Prostate gland (tissue), 2 donors: ENCODE results near the gene C2CD4B. TPM values are rescaled to one million over a fixed set of nuclear protein-coding genes. Genes with fewer than 3 reads are reported as not detected.

Source experiments
- DNase-seq: peaks from one replicate; pipeline ENCODE4 v3.0.0-alpha.2; 2019; ENCODE audit warnings: low spot score
- H3K27ac ChIP-seq, 2 donors: fragments of 200-600 bp; sonication (generic); 2 replicates each; pipeline ENCODE4 v1.5.1; 2017 to 2019
- H3K27me3 ChIP-seq: fragments of 200-600 bp; sonication (generic); replicated peaks from 2 replicates; pipeline ENCODE4 v1.5.1; 2019; ENCODE audit not compliant: insufficient read depth
- H3K36me3 ChIP-seq, 2 donors: fragments of 200-600 bp; sonication (generic); 1 replicate in 1 of 2; 2 replicates in 1 of 2; pipeline versions ENCODE4 v1.5.1 to v1.8.1; 2017 to 2019
- H3K4me1 ChIP-seq: fragments of 200-600 bp; sonication (generic); replicated peaks from 2 replicates; pipeline ENCODE4 v1.5.1; 2019
- H3K4me3 ChIP-seq, 2 donors: fragments of 200-600 bp; sonication (generic); 2 replicates each; pipeline ENCODE4 v1.5.1; 2017 to 2019
- H3K9me3 ChIP-seq: fragments of 200-600 bp; sonication (generic); 2 replicates; pipeline ENCODE4 v1.5.1; 2017
- CTCF ChIP-seq, 4 experiments: fragments of 200-600 bp in 2 of 4; fragments of 450-650 bp in 2 of 4; sonication (generic) in 2 of 4; IDR thresholded peaks; 1 replicate in 3 of 4; 2 replicates in 1 of 4; pipeline ENCODE4 v1.5.1; 2016 to 2019; ENCODE audit warnings: antibody characterized with exemption in 4 of 4, mild to moderate bottlenecking in 2 of 4, moderate library complexity in 2 of 4
- POLR2A ChIP-seq: fragments of 450-650 bp; IDR thresholded peaks from one replicate; pipeline ENCODE4 v1.6.1; 2016; ENCODE audit warnings: antibody characterized with exemption, mild to moderate bottlenecking
- POLR2AphosphoS5 ChIP-seq: sonication (generic); formaldehyde crosslinking; IDR thresholded peaks from one replicate; pipeline ENCODE4 v1.6.1; 2017; ENCODE audit warnings: antibody characterized with exemption
- WGBS: methylation state at CpG from one replicate; pipeline ENCODE4 v1.1.5; 2018; 5-methylcytosine and 5-hydroxymethylcytosine counted together
- intact Hi-C: fragments of 100-400 bp; cut with DNase I; formaldehyde crosslinking; loops from one replicate; pipeline ENCODE4 v1.14.2; 2022
- total RNA-seq, 2 donors: library from RNA; depleted of rRNA; stranded (reverse); fragments of >200 nt; gene quantifications; one replicate each; pipeline ENCODE4 v1.1.0, GENCODE V29; 2016

Gene C2CD4B
- total RNA-seq, 2 donors from 2014 or later: 1.2 to 3.2 TPM

- H3K27ac ChIP-seq: no peak overlapping the region
- peaks cover 3% of the 10 kb centered on the region for H3K4me1 ChIP-seq
- DNase-seq: no peak
- intact Hi-C loops: no loop called here
- H3K36me3 ChIP-seq: no peaks in the 10 kb centered on the region
- 98% methylated on average over 5 of the region's 5 CpGs for WGBS
- H3K4me3 ChIP-seq: no peak overlapping the region
- no peaks in the 10 kb centered on the region for H3K27me3 ChIP-seq
- H3K9me3 ChIP-seq: no peaks in the 10 kb centered on the region
- no peak for TF ChIP-seq POLR2AphosphoS5
- no peak for TF ChIP-seq POLR2A
- no peak for TF ChIP-seq CTCF (IDR thresholded peaks at IDR 0.05)
These were observed 44.3 kb downstream of the C2CD4B start for GRCh38 chr15:62120776-62121175.

GRCh38 chr15:62119874-62120273 lies 45.2 kb downstream of the C2CD4B start:
- no peaks in the 10 kb centered on the region for H3K27me3 ChIP-seq
- TF ChIP-seq POLR2A (no peak), CTCF (IDR thresholded peaks at IDR 0.05) (no peak), POLR2AphosphoS5 (no peak)
- H3K36me3 ChIP-seq: no peaks in the 10 kb centered on the region
- intact Hi-C loops: no loop called here
- no peak for DNase-seq
- H3K9me3 ChIP-seq: no peaks in the 10 kb centered on the region
- WGBS: 95% methylated on average over 3 of the region's 3 CpGs
- H3K4me1 ChIP-seq: peaks cover 3% of the 10 kb centered on the region
- H3K4me3 ChIP-seq: no peak overlapping the region
- no peak overlapping the region for H3K27ac ChIP-seq

GRCh38 chr15:62119227-62119864 lies 45.7 kb downstream of the C2CD4B start:
- WGBS: 50% methylated on average over 7 of the region's 7 CpGs
- Histone ChIP-seq H3K4me3 (no peak overlapping the region), H3K4me1 (no peaks in the 10 kb centered on the region), H3K9me3 (no peaks in the 10 kb centered on the region), H3K27ac (peak overlapping the region in 1 of 2 donors; percentile 20), H3K36me3 (no peaks in the 10 kb centered on the region), H3K27me3 (no peaks in the 10 kb centered on the region)
- peak; percentile 64 for TF ChIP-seq POLR2AphosphoS5
- TF ChIP-seq CTCF (IDR thresholded peaks at IDR 0.05): no peak
- TF ChIP-seq POLR2A: no peak
- DNase-seq: no peak
- intact Hi-C loops: no loop called here

GRCh38 chr15:62118520-62119226 lies 46.4 kb downstream of the C2CD4B start:
- Histone ChIP-seq H3K9me3 (no peaks in the 10 kb centered on the region), H3K4me3 (no peak overlapping the region), H3K4me1 (no peaks in the 10 kb centered on the region), H3K27me3 (no peaks in the 10 kb centered on the region), H3K27ac (peak overlapping the region in 1 of 2 donors; percentile 20), H3K36me3 (no peaks in the 10 kb centered on the region)
- TF ChIP-seq POLR2A: no peak
- 82% methylated on average over 7 of the region's 7 CpGs for WGBS
- DNase-seq: no peak
- intact Hi-C loops: no loop called here

GRCh38 chr15:62115847-62116246 lies 49.2 kb downstream of the C2CD4B start:
- 21% methylated on average over 1 of the region's 1 CpG for WGBS
- Histone ChIP-seq H3K4me3 (no peak overlapping the region), H3K36me3 (no peaks in the 10 kb centered on the region), H3K4me1 (no peaks in the 10 kb centered on the region), H3K27me3 (no peaks in the 10 kb centered on the region), H3K27ac (no peak overlapping the region), H3K9me3 (no peaks in the 10 kb centered on the region)
- TF ChIP-seq POLR2A: no peak
- TF ChIP-seq CTCF (IDR thresholded peaks at IDR 0.05): no peak
- TF ChIP-seq POLR2AphosphoS5: no peak
- intact Hi-C loops: no loop called here
- DNase-seq: no peak

Other genes with a start within 250 kb of the C2CD4B start
- 10 to 100 TPM; 53.5 to 60.2 TPM for gene VPS13C, start 104.8 kb downstream of the C2CD4B start, total RNA-seq
- under 1 TPM; 0.28 to 0.36 TPM for gene C2CD4A, start 98.3 kb downstream of the C2CD4B start, total RNA-seq
- gene TLN2, start 225.3 kb upstream of the C2CD4B start, total RNA-seq: 10 to 100 TPM in 1 of 2 donors, 1 to 10 TPM in 1; 5.0 to 27.0 TPM